K562 (cell line): ENCODE data around the gene ALKBH8. TPM values are rescaled to one million over a fixed set of nuclear protein-coding genes. Genes with fewer than 3 reads are reported as not detected.

ENCODE experiments used
- ATAC-seq: fragments of 200-7000 bp; cut with Tn5 transposase; 3 replicates; pipeline ENCODE4 v1.9.1; 2020; ENCODE audit warnings: moderate library complexity
- BruUV-seq: library from RNA; stranded (reverse); fragments of 400-500 nt; replicated peaks from 2 replicates; lab custom pipeline; 2021; lab: Mats Ljungman, UMichigan
- CTCF ChIA-PET: fragments of 300-600 bp; formaldehyde crosslinking; extraction: SDS; loops from one replicate; lab custom pipeline; 2021; ENCODE audit warnings: low intra/inter-chr PET ratio; lab: Yijun Ruan, JAX
- POLR2A ChIA-PET: fragments of 300-600, 350-650 bp; sonication (Branson Sonifier 250); formaldehyde crosslinking; extraction: SDS; loops from one replicate; lab custom pipeline; 2021; ENCODE audit warnings: antibody characterized with exemption, inconsistent platforms; lab: Yijun Ruan, JAX
- DNase-seq, 4 experiments: peaks; one replicate each; pipeline versions ENCODE4 v3.0.0 to v3.0.0-alpha.2; 2011 to 2018; ENCODE audit warnings: low spot score in 3 of 4, mixed read lengths in 3 of 4; ENCODE audit errors: extremely low read depth in 1 of 4
- FAIRE-seq: peaks from 2 replicates; lab custom pipeline; 2011; peaks lifted over from hg19 to GRCh38; lab: Jason Lieb, UNC
- H2AFZ ChIP-seq: 2 replicates; pipeline ENCODE4 v1.6.0; 2011; ENCODE audit warnings: low read depth, low read length, control low read depth, inconsistent platforms
- H3K27ac ChIP-seq: fragments of 200-600 bp; 3 replicates; pipeline ENCODE4 v1.8.0; 2011; ENCODE audit warnings: low read depth, mild to moderate bottlenecking, control low read depth, inconsistent platforms, low read length, moderate library complexity, mixed read lengths; ENCODE audit errors: extremely low read depth
- H3K27me3 ChIP-seq, 2 experiments: fragments of 300-600 bp in 1 of 2; 2 replicates in 1 of 2; 3 replicates in 1 of 2; pipeline versions ENCODE4 v1.6.0 to v1.8.0; 2011; ENCODE audit warnings: inconsistent platforms in 2 of 2, low read length in 2 of 2, mild to moderate bottlenecking in 1 of 2, mixed read lengths in 1 of 2, moderate library complexity in 1 of 2; ENCODE audit not compliant: control insufficient read depth in 2 of 2, insufficient read depth in 2 of 2
- H3K36me3 ChIP-seq: fragments of 300-600 bp; 3 replicates; pipeline ENCODE4 v1.8.0; 2011; ENCODE audit warnings: mild to moderate bottlenecking, low read length, inconsistent platforms; ENCODE audit not compliant: control insufficient read depth, insufficient read depth
- H3K4me1 ChIP-seq, 2 experiments: fragments of 200-600 bp in 1 of 2; replicated peaks in 1 of 2; 2 replicates in 1 of 2; 3 replicates in 1 of 2; pipeline versions ENCODE4 v1.5.1 to v1.8.0; 2011; ENCODE audit warnings: inconsistent platforms in 2 of 2, low read length in 2 of 2, mild to moderate bottlenecking in 1 of 2, mixed read lengths in 1 of 2, moderate library complexity in 1 of 2; ENCODE audit not compliant: control insufficient read depth in 2 of 2, insufficient read depth in 2 of 2
- H3K4me2 ChIP-seq: 2 replicates; pipeline ENCODE4 v1.6.1; 2011; ENCODE audit warnings: low read length, control low read depth, inconsistent platforms, mixed read lengths; ENCODE audit not compliant: insufficient read depth
- H3K4me3 ChIP-seq: fragments of 200-600 bp; sonication (generic), shearing (Covaris generic); 2 replicates; pipeline ENCODE4 v1.5.1; 2016; ENCODE audit warnings: control low read depth, inconsistent platforms
- H3K79me2 ChIP-seq: fragments of 200-600 bp; 3 replicates; pipeline ENCODE4 v1.8.0; 2011; ENCODE audit warnings: low read length, inconsistent platforms; ENCODE audit not compliant: control insufficient read depth, insufficient read depth
- H3K9ac ChIP-seq, 2 experiments: 2 replicates each; pipeline versions ENCODE4 v1.6.0 to v1.6.1; 2011; ENCODE audit warnings: low read depth in 2 of 2, low read length in 2 of 2, control low read depth in 1 of 2, inconsistent platforms in 1 of 2, mild to moderate bottlenecking in 1 of 2, mixed read lengths in 1 of 2; ENCODE audit not compliant: insufficient read depth in 1 of 2
- H3K9me1 ChIP-seq: one replicate; pipeline ENCODE4 v1.6.0; 2011; ENCODE audit warnings: inconsistent platforms, mild to moderate bottlenecking, low read length, moderate library complexity; ENCODE audit not compliant: control insufficient read depth, insufficient read depth
- H3K9me3 ChIP-seq: replicated peaks from 2 replicates; pipeline ENCODE4 v1.5.1; 2011; ENCODE audit warnings: low read depth, low read length, inconsistent platforms; ENCODE audit not compliant: control insufficient read depth, insufficient read depth
- H4K20me1 ChIP-seq: replicated peaks from 2 replicates; pipeline ENCODE4 v1.6.1; 2011; ENCODE audit warnings: low read length, inconsistent platforms, mixed read lengths; ENCODE audit not compliant: control insufficient read depth, insufficient read depth
- DEAF1 ChIP-seq: fragments of 450-650 bp; formaldehyde crosslinking; IDR thresholded peaks from 2 replicates; pipeline ENCODE4 v1.4.0; 2020; ENCODE audit warnings: mild to moderate bottlenecking, moderate library complexity
- DMBX1 ChIP-seq: fragments of 250-450 bp; sonication (Bioruptor Pico); IDR thresholded peaks from 2 replicates; pipeline ENCODE4 v1.8.0; 2022; ENCODE audit warnings: inconsistent platforms, mild to moderate bottlenecking, moderate library complexity, borderline replicate concordance
- DPF2 ChIP-seq: fragments of 450-650 bp; IDR thresholded peaks from 2 replicates; pipeline ENCODE4 v1.6.1; 2016
- EP400 ChIP-seq: fragments of 450-650 bp; IDR thresholded peaks from 2 replicates; pipeline ENCODE4 v1.6.1; 2017; ENCODE audit warnings: antibody characterized with exemption, mild to moderate bottlenecking, moderate library complexity
- ESRRA ChIP-seq: fragments of 450-650 bp; IDR thresholded peaks from 2 replicates; pipeline ENCODE4 v1.6.1; 2014; ENCODE audit warnings: low read depth, mild to moderate bottlenecking, moderate library complexity, borderline replicate concordance
- EZH2 ChIP-seq: IDR thresholded peaks from 2 replicates; pipeline ENCODE4 v1.6.1; 2012; ENCODE audit warnings: low read depth, mild to moderate bottlenecking, inconsistent platforms, low read length, borderline replicate concordance
- MXI1 ChIP-seq: IDR thresholded peaks from 2 replicates; pipeline ENCODE4 v1.6.1; 2011; ENCODE audit warnings: low read depth, mild to moderate bottlenecking, improper control_type of control experiment, low read length
- NFE2 ChIP-seq: IDR thresholded peaks from 2 replicates; pipeline ENCODE4 v1.6.1; 2014; ENCODE audit warnings: antibody characterized with exemption, low read depth
- PYGO2 ChIP-seq: fragments of 450-650 bp; IDR thresholded peaks from 2 replicates; pipeline ENCODE4 v1.6.1; 2016; ENCODE audit warnings: mild to moderate bottlenecking, missing genetic modification characterization, moderate library complexity, missing compliant biosample characterization
- WHSC1 ChIP-seq: IDR thresholded peaks from one replicate; pipeline ENCODE4 v1.6.1; 2012; ENCODE audit warnings: low read length, control low read depth, inconsistent platforms
- ZNF551 ChIP-seq: fragments of 250-450 bp; sonication (Bioruptor Pico); IDR thresholded peaks from 2 replicates; pipeline ENCODE4 v1.5.0; 2021; ENCODE audit warnings: mild to moderate bottlenecking, moderate library complexity
- WGBS: fragments of 100-300 bp; shearing (Covaris generic); methylation state at CpG from one replicate; pipeline ENCODE4 v1.1.6; 2016; ENCODE audit warnings: low coverage, mixed read lengths; ENCODE audit not compliant: insufficient coverage; ENCODE audit errors: missing lambda C conversion rate; 5-methylcytosine and 5-hydroxymethylcytosine counted together
- in situ Hi-C: fragments of 300-500 bp; cut with MboI; formaldehyde crosslinking; loops from 4 replicates; pipeline ENCODE4 v1.15.0; 2018; ENCODE audit warnings: inconsistent platforms, mixed read lengths
- intact Hi-C: fragments of 100-400 bp; cut with micrococcal nuclease; formaldehyde crosslinking; loops from 2 replicates; pipeline ENCODE4 v1.14.2; 2022
- polyA plus RNA-seq, 8 experiments: library from polyadenylated mRNA; depleted of rRNA in 4 of 8; stranded (reverse) in 5 of 8; unstranded in 3 of 8; fragments of >200 nt; fragmentation: Nextera tagmentation in 2 of 8; fragmentation: Illumina TruSeq in 1 of 8; extraction: Ambion mirVana in 2 of 8; extraction: Trizol in 1 of 8; gene quantifications; 2 replicates each; pipeline versions ENCODE4 v1.2.1 to v1.2.3, GENCODE V29; 2011 to 2014; ENCODE audit warnings: inconsistent platforms in 1 of 8, missing spikeins in 1 of 8
- total RNA-seq, 7 experiments: library from RNA; depleted of rRNA in 6 of 7; stranded (reverse); fragments of >200 nt in 6 of 7; fragmentation: Illumina TruSeq in 2 of 7; extraction: Trizol in 2 of 7; gene quantifications; 2 replicates each; pipeline versions ENCODE4 v1.2.1 to v1.2.3, GENCODE V29; 2011 to 2021; ENCODE audit warnings: low replicate concordance in 1 of 7

ALKBH8 gene
- total and polyA plus RNA-seq, 9 of the 15 experiments (the other 6 are each of a cell fraction or from before 2014, with no cell fraction given) = 4.3 to 14.4 (median 9.1) TPM

DNA sequence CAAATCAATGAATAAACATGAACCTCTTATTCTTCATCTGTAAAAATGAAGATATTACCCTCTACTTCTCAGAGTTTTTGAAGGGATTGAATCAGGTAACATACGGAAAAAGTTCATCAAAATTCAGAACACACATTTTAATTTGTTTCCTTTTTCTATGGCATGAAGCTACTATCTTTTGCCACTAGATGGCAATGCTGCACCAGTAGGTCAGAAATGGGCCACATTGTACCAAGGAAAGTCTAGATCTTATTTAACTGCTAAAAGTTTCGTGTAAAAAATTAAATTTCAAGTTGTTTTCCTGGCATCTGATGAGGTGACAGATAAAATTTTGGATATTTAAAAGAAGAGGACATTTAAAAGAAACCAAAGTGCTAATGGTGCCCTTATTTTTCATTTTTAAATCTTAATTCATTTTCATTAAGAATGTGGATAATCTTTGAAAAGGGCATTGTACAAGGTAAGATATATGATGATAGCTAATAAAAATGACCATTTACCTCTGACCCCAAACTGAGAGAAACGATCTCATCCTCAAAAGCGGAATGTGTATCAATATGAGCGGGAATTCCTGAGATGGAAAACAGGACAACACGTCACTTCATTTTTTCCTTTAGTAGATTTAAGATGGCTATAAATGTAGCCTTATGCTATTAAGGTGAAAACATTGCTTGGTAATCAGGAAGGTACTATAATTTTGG is 16.1 kb downstream of the ALKBH8 start (continued):
- TF ChIP-seq DEAF1 (CRISPR knock-in tag) (peak; percentile 69), NFE2 (no peak)

DNA sequence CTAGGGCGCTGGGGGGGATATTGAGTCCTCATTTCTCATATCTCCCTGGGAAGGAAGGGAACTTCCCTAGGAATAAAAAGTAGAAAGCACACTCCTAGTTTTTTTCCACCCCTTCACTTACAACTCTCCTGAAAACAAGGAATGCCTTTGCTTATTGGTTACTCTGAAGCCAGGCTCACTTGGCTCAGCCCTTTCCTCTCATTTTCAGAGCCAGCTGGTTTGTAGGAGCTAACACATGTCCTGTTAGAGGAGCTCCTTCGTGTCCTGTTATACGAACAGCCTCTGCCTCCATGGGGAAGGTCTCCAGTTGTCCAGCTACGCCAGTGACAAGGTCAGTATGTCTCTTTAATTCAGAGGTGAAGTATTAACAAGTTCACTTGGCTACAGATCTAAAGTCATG is 17.6 kb downstream of the ALKBH8 start:
- intact Hi-C loops = loop anchor here (2.0 to 10.0 kb wide), 2 partner anchors 57 to 293 kb away; no protein-coding TSS in a partner anchor
- POLR2A ChIA-PET = interaction anchor here (0.6 kb wide), 1 partner anchor 37 kb away, joined by 3 read pairs; no protein-coding TSS in a partner anchor
- 71% methylated on average over 4 of the region's 4 CpGs for WGBS

More for the DNA sequence above, 17.6 kb downstream of the ALKBH8 start:
- TF ChIP-seq WHSC1 = no peak
- no peak for TF ChIP-seq MXI1
- TF ChIP-seq PYGO2 (tag) = no peak
- no peak for TF ChIP-seq ZNF551
- TF ChIP-seq ESRRA = no peak
- no peak for TF ChIP-seq EZH2
- no peak for TF ChIP-seq DPF2
- no peak for TF ChIP-seq DMBX1 (CRISPR knock-in tag)
- TF ChIP-seq EP400 = no peak
- ATAC-seq (no peak), FAIRE-seq (no peak), DNase-seq (no peak)
- no peaks in the 10 kb centered on the region for H3K27me3 ChIP-seq
- H3K79me2 ChIP-seq = no peaks in the 10 kb centered on the region
- no peaks in the 10 kb centered on the region for H3K9me1 ChIP-seq
- H3K4me2 ChIP-seq = no peak overlapping the region
- H3K9me3 ChIP-seq = no peaks in the 10 kb centered on the region
- no peaks in the 10 kb centered on the region for H3K4me1 ChIP-seq
- BruUV-seq = no TSS peak
- H3K27ac ChIP-seq = no peak overlapping the region
- H3K36me3 ChIP-seq = peaks cover 37% of the 10 kb centered on the region; the same call in 2 of the 3 replicates
- CTCF ChIA-PET = interaction anchor here (1.6 kb wide), 1 partner anchor 142 kb away, joined by 8 read pairs; no protein-coding TSS in a partner anchor
- H4K20me1 ChIP-seq = no peaks in the 10 kb centered on the region
- H3K9ac ChIP-seq = no peak overlapping the region
- in situ Hi-C loops = no loop called here
- no peak overlapping the region for H2AFZ ChIP-seq
- H3K4me3 ChIP-seq = no peak overlapping the region
